HepG2 (cell line): ENCODE results near the gene WNT1.

ENCODE experiments used
- TCF7L2 ChIP-seq: IDR thresholded peaks from 2 replicates; pipeline ENCODE4 v1.6.1; 2011; ENCODE audit warnings: mild to moderate bottlenecking, low read depth, low read length, moderate library complexity
- ZFX ChIP-seq: sonication (generic); formaldehyde crosslinking; IDR thresholded peaks from 2 replicates; pipeline ENCODE4 v1.4.0; 2020; ENCODE audit warnings: mild to moderate bottlenecking, low read depth, missing genetic modification reagents, moderate library complexity

- no peak for TF ChIP-seq TCF7L2
- no peak for TF ChIP-seq ZFX (CRISPR knock-in tag)
Measured at GRCh38 chr12:48977290-48978281, 536 bp upstream of the WNT1 start.
